ENCODE measurements around the gene FAM200A.

FAM200A gene

GRCh38 chr7:99540542-99540941 lies 11.4 kb downstream of the FAM200A start:
- no peaks in the 10 kb centered on the region for H3K4me1 ChIP-seq (ENCODE audit: insufficient read depth, low read length, poor library complexity, severe bottlenecking)
- no peaks in the 10 kb centered on the region for H3F3A ChIP-seq (ENCODE audit: low read depth)
- H2AFZ ChIP-seq (ENCODE audit: low read length) = no peak overlapping the region
- peaks cover 6% of the 10 kb centered on the region; the same call in 1 of the 2 replicates for H3K9me3 ChIP-seq (ENCODE audit: insufficient read depth, low read depth, low read length)
- H3K36me3 ChIP-seq (ENCODE audit: insufficient read depth, low read length) = no peaks in the 10 kb centered on the region
- no peaks in the 10 kb centered on the region for H3K27me3 ChIP-seq (ENCODE audit: insufficient read depth, low read length, poor library complexity, severe bottlenecking)
- H3K9ac ChIP-seq (ENCODE audit: low read depth, low read length, poor library complexity, severe bottlenecking) = no peak overlapping the region
- no peak overlapping the region for H3K4me3 ChIP-seq (ENCODE audit: low read length, poor library complexity, severe bottlenecking)
- no peaks in the 10 kb centered on the region for H3K79me2 ChIP-seq (ENCODE audit: insufficient read depth, low read length)
- no peaks in the 10 kb centered on the region for H3K9me2 ChIP-seq (replicated peaks; ENCODE audit: low read depth, low read length)
- TF ChIP-seq EZH2phosphoT487 (IDR thresholded peaks at IDR 0.05; ENCODE audit: borderline replicate concordance) = no peak
- TF ChIP-seq, protein P1, sequence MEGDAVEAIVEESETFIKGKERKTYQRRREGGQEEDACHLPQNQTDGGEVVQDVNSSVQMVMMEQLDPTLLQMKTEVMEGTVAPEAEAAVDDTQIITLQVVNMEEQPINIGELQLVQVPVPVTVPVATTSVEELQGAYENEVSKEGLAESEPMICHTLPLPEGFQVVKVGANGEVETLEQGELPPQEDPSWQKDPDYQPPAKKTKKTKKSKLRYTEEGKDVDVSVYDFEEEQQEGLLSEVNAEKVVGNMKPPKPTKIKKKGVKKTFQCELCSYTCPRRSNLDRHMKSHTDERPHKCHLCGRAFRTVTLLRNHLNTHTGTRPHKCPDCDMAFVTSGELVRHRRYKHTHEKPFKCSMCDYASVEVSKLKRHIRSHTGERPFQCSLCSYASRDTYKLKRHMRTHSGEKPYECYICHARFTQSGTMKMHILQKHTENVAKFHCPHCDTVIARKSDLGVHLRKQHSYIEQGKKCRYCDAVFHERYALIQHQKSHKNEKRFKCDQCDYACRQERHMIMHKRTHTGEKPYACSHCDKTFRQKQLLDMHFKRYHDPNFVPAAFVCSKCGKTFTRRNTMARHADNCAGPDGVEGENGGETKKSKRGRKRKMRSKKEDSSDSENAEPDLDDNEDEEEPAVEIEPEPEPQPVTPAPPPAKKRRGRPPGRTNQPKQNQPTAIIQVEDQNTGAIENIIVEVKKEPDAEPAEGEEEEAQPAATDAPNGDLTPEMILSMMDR (conservative IDR thresholded peaks at IDR 0.05; ENCODE audit: low read length) = no peak
- H4K20me1 ChIP-seq (ENCODE audit: insufficient read depth, low read length, poor library complexity, severe bottlenecking) = no peaks in the 10 kb centered on the region
- no peak overlapping the region for H3K4me2 ChIP-seq (ENCODE audit: low read depth, low read length, poor library complexity, severe bottlenecking)

DNA sequence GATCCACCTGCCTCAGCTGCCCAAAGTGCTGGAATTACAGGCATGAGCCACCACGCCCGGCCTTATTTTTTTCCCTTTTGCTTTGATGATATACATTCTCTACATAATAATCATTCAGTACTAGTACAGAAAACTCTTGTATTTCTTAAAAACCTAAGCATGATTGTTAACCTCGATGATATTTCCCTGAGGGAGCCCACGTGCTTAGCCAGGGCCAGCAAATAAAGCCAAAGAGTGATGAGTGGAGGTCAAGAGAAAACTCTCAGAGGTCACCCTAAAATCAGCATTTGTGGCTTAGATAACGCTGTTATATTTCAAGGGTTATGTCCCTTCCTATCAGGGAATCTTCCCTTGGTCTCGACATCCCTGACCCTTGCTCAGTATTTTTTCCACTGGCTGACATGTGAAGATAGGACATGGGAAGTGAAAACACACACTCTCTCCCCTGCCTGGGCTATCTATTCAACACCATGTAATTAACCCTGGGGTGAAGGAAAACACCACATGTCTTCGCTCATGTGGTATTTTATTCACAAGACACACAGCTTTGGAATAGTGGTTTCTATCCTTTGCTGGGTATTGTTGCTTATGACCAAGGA lies 12.6 kb downstream of the FAM200A start:
- H3K79me2 ChIP-seq (ENCODE audit: insufficient read depth, low read length) = no peaks in the 10 kb centered on the region
- H3K4me2 ChIP-seq (ENCODE audit: low read depth, low read length, poor library complexity, severe bottlenecking) = no peak overlapping the region
- no peaks in the 10 kb centered on the region for H3K36me3 ChIP-seq (ENCODE audit: insufficient read depth, low read length)
- H3K27me3 ChIP-seq (ENCODE audit: insufficient read depth, low read length, poor library complexity, severe bottlenecking) = no peaks in the 10 kb centered on the region
- no peaks in the 10 kb centered on the region for H3F3A ChIP-seq (ENCODE audit: low read depth)
- H3K9ac ChIP-seq (ENCODE audit: low read depth, low read length, poor library complexity, severe bottlenecking) = no peak overlapping the region
- H3K9me2 ChIP-seq (replicated peaks; ENCODE audit: low read depth, low read length) = no peaks in the 10 kb centered on the region
- TF ChIP-seq, protein P1 (conservative IDR thresholded peaks at IDR 0.05; ENCODE audit: low read length) = no peak
- no peak for TF ChIP-seq EZH2phosphoT487 (IDR thresholded peaks at IDR 0.05; ENCODE audit: borderline replicate concordance)
- no peaks in the 10 kb centered on the region for H3K4me1 ChIP-seq (ENCODE audit: insufficient read depth, low read length, poor library complexity, severe bottlenecking)
- H2AFZ ChIP-seq (ENCODE audit: low read length) = no peak overlapping the region
- H3K4me3 ChIP-seq (ENCODE audit: low read length, poor library complexity, severe bottlenecking) = no peak overlapping the region
- H4K20me1 ChIP-seq (ENCODE audit: insufficient read depth, low read length, poor library complexity, severe bottlenecking) = no peaks in the 10 kb centered on the region
- peaks cover 6% of the 10 kb centered on the region; the same call in 1 of the 2 replicates for H3K9me3 ChIP-seq (ENCODE audit: insufficient read depth, low read depth, low read length)

DNA sequence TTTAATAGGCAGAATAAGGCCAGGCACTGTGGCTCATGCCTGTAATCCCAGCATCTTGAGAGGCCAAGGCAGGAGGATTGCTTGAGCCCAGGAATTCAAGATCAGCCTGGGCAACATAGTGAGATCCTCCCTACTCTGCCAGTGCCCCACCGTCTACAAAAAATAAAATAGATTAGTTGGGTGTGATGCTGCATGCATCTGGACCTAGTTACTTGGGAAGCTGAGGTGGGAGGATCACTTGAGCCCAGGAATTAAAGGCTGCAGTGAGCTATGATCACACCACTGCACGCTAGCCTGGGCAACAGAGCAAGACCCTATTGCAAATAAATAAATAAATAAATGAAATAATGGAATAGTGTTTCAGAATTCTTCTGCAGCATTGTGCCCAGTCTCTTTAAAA lies 16.2 kb downstream of the FAM200A start:
- no peak for TF ChIP-seq EZH2phosphoT487 (IDR thresholded peaks at IDR 0.05; ENCODE audit: borderline replicate concordance)
- TF ChIP-seq, protein P1 (conservative IDR thresholded peaks at IDR 0.05; ENCODE audit: low read length) = no peak
- no peaks in the 10 kb centered on the region for H3F3A ChIP-seq (ENCODE audit: low read depth)
- no peak overlapping the region for H2AFZ ChIP-seq (ENCODE audit: low read length)
- H3K9me2 ChIP-seq (replicated peaks; ENCODE audit: low read depth, low read length) = no peaks in the 10 kb centered on the region
- H3K4me2 ChIP-seq (ENCODE audit: low read depth, low read length, poor library complexity, severe bottlenecking) = no peak overlapping the region
- no peak overlapping the region for H3K9ac ChIP-seq (ENCODE audit: low read depth, low read length, poor library complexity, severe bottlenecking)
- H3K4me1 ChIP-seq (ENCODE audit: insufficient read depth, low read length, poor library complexity, severe bottlenecking) = no peaks in the 10 kb centered on the region
- peaks cover 25% of the 10 kb centered on the region; the same call in 1 of the 2 replicates for H3K36me3 ChIP-seq (ENCODE audit: insufficient read depth, low read length)
- no peak overlapping the region for H3K4me3 ChIP-seq (ENCODE audit: low read length, poor library complexity, severe bottlenecking)
- H3K9me3 ChIP-seq (ENCODE audit: insufficient read depth, low read depth, low read length) = peaks cover 27% of the 10 kb centered on the region; the same call in 1 of the 2 replicates
- no peaks in the 10 kb centered on the region for H3K79me2 ChIP-seq (ENCODE audit: insufficient read depth, low read length)
- H3K27me3 ChIP-seq (ENCODE audit: insufficient read depth, low read length, poor library complexity, severe bottlenecking) = no peaks in the 10 kb centered on the region
- H4K20me1 ChIP-seq (ENCODE audit: insufficient read depth, low read length, poor library complexity, severe bottlenecking) = no peaks in the 10 kb centered on the region
